Stimulated activated CD8-positive, alpha-beta memory T cell treated with anti-CD3 and anti-CD28 coated beads, Interleukin-15, amount 100 ng/mL, for 24 hours (primary cell): ENCODE results near the gene FOXK2.
"Not testable (repeated sequence)": the region's sequence is repeated elsewhere in the genome, so short reads cannot be mapped to it uniquely, and the experiment has no call there.

Experiments used
- DNase-seq: peaks from one replicate; pipeline ENCODE4 v3.0.0-alpha.2; 2020; ENCODE audit warnings: low read depth

Gene FOXK2

DNA sequence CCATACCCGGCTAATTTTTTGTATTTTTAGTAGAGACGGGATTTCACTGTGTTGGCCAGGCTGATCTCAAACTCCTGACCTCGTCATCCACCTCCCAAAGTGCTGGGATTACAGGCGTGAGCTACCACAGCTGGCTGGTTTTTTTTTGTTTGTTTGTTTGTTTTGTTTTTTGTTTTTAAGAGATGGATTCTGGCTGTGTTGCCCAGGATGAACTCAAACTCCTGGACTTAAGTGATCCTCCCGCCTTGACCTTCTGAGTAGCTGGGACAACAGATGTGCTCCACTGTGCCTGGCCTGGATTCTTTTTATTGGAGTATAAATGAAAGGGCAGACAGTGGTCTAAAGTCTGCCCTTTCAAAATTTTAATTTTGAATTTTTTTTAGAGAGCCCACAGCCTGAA lies 44.7 kb downstream of the FOXK2 start:
- DNase-seq, result no peak

DNA sequence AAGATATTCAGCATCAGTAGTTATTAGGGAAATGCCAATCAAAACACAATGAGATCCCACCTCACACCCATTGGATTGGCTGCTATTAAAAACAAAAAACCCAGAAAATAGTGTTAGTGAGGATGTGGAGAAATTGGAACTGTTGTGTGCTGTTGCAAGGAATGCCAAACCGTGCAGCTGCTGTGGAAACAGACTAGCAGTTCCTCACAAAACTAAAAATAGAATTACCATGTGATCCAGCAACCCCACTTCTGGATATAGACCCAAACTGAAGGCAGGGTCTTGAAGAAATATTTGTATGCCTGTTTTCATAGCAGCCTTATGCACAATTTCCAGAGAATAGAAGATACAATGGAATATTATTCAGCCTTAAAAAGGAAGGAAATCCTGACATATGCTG lies 46.0 kb downstream of the FOXK2 start:
- DNase-seq, result no peak

DNA sequence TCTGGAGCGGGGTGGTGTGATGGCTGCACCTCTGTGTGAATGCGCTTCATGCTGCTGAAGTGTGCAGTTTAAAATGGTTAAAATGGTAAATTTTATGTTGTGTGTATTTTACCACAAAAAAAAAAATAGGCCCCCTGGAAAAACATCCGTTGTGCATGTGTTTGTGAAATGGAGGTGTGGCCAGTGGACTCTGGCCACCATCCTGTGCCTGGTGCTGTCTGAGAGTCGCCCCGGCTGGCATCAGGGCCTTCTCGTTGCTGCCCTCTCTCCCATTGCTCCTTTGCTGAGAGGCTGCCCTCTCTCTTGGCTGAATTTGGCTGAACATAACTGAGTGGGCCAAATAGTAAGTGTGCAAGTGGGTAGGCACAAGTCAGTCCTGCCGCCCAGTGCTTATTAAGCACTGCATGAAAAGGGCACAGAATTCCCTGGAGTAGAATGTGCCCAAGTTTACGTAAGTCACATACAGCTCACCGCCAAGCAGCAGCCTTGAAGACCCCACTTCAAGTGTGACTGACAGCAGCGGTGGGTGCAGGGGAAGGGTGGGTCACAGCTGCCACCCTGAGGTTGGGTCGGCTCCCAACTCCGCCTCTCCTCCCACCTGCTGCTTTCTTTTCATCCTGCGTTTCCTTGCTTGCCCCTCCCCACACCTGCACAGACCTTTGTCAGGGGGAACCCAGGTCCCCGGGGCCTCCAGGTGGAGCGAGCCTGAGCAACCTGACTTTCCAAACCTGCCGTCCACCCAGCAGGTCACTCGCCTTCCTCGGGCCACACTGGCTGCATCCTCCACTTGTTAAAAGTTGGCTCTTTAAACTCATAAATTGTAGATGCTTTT lies 46.8 kb downstream of the FOXK2 start:
- no peak for DNase-seq

GRCh38 chr17:82567286-82567685 lies 47.8 kb downstream of the FOXK2 start:
- DNase-seq, result no peak

GRCh38 chr17:82568997-82569393 lies 49.5 kb downstream of the FOXK2 start:
- no peak for DNase-seq

GRCh38 chr17:82569621-82570020 lies 50.1 kb downstream of the FOXK2 start:
- no peak for DNase-seq

- no peak for DNase-seq
These were observed 50.7 kb downstream of the FOXK2 start for GRCh38 chr17:82570277-82570676.

- no peak for DNase-seq
These were observed 52.3 kb downstream of the FOXK2 start for GRCh38 chr17:82571855-82572254.

DNA sequence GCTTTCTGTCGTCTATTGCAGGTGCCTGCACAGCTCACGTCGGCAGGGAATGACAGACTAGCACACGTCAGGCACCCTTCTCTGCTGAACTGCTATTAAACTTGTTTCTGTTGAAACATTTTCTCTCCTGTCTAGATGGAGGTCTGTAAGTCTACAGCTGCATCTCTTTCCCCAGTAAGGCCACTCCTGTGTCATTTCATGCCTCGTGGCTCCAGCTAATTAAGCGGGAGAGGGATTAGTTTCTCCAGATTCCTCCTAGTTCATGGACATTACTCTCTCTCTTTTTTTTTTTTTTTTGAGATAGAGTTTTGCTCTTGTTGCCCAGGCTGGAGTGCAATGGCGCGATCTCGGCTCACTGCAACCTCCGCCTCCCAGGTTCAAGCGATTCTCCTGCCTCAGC lies 54.5 kb downstream of the FOXK2 start:
- DNase-seq, result no peak

GRCh38 chr17:82575581-82576221 lies 56.2 kb downstream of the FOXK2 start:
- DNase-seq, result not testable (repeated sequence)

- no peak for DNase-seq
These were observed 57.8 kb downstream of the FOXK2 start for GRCh38 chr17:82577300-82577699.

GRCh38 chr17:82579969-82580368 lies 60.4 kb downstream of the FOXK2 start:
- not testable (repeated sequence) for DNase-seq

DNA sequence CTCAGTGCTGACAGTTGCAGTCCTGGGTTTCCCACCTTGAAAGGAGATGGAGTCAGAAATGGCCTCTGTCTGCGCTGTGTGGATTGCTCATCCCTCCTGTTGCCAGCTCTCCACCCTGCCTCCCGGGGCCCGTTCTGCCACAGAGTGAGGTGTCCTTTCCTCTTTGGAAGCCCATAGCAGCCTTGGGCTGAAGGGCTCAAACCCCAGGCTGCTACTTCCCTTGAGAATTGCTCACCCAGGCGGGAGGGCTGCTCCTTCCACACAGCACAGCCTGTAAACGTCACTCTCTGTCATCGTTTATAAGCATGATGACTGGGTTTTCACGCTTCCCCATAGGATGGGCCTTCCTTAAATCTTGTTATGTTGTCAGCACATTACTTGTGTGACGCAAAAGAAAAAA lies 62.7 kb downstream of the FOXK2 start:
- DNase-seq, result no peak

- no peak for DNase-seq
These were observed 63.2 kb downstream of the FOXK2 start for GRCh38 chr17:82582709-82583108.

DNA sequence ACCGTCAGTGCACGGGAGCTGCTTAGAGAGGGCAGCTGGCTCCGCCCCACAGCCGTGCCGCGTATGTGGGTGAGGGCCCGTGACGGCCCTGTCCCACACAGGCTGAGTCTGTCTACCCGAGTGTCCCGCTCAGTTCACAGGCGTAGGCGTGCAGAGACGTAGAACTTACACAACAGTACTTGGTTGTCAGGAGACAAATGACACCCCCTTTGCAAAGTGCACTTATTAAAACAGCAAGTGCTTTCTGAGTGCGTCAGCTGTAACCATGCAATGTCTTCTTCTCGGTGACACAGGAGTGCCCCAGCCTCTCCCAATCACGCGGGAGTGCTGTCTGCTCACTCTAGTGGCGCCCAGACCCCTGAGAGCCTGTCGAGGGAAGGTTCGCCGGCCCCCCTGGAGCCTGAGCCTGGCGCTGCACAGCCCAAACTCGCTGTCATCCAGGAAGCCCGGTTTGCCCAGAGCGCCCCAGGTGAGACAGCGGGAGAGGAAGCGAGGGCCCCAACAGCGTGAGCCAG lies 64.2 kb downstream of the FOXK2 start:
- no peak for DNase-seq

DNA sequence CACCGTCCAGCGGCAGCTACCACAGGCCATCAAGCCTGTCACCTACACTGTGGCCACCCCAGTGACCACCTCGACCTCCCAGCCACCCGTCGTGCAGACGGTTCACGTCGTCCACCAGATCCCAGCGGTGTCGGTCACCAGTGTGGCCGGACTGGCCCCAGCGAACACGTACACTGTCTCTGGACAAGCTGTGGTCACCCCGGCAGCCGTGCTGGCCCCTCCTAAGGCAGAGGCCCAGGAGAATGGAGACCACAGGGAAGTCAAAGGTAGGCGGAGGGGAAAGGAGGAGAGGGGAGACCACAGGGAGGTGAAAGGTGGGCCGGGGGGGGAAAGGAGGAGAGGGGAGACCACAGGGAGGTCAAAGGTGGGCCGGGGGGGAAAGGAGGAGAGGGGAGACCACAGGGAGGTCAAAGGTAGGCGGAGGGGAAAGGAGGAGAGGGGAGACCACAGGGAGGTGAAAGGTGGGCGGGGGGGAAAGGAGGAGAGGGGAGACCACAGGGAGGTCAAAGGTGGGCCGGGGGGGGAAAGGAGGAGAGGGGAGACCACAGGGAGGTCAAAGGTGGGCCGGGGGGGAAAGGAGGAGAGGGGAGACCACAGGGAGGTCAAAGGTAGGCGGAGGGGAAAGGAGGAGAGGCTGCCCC lies 66.5 kb downstream of the FOXK2 start:
- not testable (repeated sequence) for DNase-seq

GRCh38 chr17:82586576-82587233 lies 67.2 kb downstream of the FOXK2 start:
- no peak for DNase-seq

DNA sequence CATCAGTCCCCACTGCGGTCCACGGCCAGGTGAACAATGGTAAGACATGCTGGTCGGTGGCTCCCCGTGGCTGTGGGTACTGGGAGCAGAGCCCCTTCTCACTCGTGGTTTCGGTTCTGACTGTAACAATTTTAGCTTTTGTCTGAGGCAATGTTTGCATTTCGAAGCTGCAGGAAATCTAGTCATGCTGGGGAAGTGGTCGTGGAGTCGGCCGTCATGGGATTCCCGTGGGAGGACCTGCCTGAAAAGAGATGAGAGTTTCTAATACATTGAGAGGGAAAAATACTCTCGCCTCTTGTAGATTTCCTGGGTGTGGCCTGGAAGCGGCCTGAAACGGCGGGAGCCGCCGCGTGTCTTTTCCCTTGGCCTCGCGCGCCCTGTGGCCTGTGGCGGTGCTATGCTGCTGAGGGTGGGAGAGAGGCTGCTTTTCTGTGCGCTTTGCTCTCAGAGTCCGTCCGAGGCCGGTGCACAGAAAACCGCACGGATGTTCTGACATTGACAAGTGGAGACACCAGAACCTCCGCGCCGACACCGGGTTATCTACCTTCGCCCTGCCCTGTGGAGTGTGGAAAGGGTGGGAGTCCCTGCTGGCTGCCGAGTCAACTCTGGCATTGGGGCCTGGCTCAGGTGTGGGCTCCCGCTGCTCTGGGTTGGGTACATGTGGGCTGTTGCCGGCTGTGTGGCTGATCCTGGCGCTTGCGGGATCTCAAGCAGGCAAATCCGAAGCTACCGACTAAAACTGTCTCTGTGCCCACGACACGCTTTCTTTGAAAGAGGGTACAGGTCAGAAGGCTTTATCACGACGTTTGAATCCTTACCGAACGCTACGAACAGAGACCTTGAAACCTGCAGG lies 67.9 kb downstream of the FOXK2 start:
- DNase-seq, result no peak

GRCh38 chr17:82588266-82589175 lies 69.0 kb downstream of the FOXK2 start:
- DNase-seq, result no peak

DNA sequence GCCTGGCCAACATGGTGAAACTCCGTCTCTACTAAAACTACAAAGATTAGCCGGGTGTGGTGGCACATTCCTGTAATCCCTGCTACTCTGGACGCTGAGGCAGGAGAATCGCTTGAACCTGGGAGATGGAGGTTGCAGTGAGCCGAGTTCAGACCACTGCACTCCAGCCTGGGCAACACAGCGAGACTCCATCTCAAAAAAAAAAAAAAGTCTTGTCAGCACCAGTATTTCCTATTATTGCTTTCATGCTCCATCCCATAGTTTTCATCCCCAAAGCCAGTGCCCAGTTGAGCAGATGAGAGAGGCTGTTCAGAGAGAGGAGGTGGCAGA lies 70.3 kb downstream of the FOXK2 start:
- no peak for DNase-seq

DNA sequence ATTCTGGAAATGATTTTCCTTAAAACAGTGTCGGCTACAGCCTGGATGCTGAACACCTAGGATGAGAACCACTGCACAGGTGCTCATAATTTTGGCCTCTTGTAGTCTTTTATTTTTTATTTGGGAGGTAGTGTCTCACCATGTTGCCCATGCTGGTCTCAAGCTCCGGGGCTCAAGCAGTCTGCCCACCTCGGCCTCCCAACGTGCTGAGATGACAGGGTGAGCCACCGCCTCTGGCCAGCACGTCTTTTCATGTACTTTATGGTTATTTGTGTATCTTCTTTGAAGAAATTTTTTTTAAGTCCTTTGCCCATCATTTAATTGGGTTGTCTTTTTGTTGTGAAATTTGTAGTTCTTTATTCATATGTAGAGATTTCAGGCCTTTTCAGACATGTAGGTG lies 70.7 kb downstream of the FOXK2 start:
- no peak for DNase-seq
